IMR-90 (cell line): ENCODE data around the gene RFX1. TPM values are rescaled to one million over a fixed set of nuclear protein-coding genes. Genes with fewer than 3 reads are reported as not detected.
"Not testable (repeated sequence)": the region's sequence is repeated elsewhere in the genome, so short reads cannot be mapped to it uniquely, and the experiment has no call there.

Source experiments
- ATAC-seq: fragments of 200-7000 bp; cut with Tn5 transposase; 2 replicates; pipeline ENCODE4 v1.9.1; 2020; ENCODE audit warnings: low read depth, mild to moderate bottlenecking, moderate library complexity
- BruUV-seq: library from RNA; stranded (reverse); fragments of 400-500 nt; replicated peaks from 2 replicates; lab custom pipeline; 2021; lab: Mats Ljungman, UMichigan
- CTCF ChIA-PET: fragments of 300-600 bp; formaldehyde crosslinking; extraction: SDS; loops from one replicate; lab custom pipeline; 2021; ENCODE audit warnings: antibody characterized with exemption; lab: Yijun Ruan, JAX
- POLR2A ChIA-PET: fragments of 300-600 bp; sonication (Branson Sonifier 250); formaldehyde crosslinking; loops from one replicate; lab custom pipeline; 2022; ENCODE audit warnings: antibody characterized with exemption; ENCODE audit not compliant: unreplicated experiment; lab: Charles Lee
- DNase-seq: peaks from one replicate; pipeline ENCODE4 v3.0.0; 2013
- H2AFZ ChIP-seq: replicated peaks from 2 replicates; pipeline ENCODE3; 2013; ENCODE audit warnings: low read length, mild to moderate bottlenecking; ENCODE audit not compliant: poor library complexity
- H2AK5ac ChIP-seq: 2 replicates; pipeline ENCODE4 v1.6.1; 2013; ENCODE audit warnings: low read depth, low read length, inconsistent platforms
- H2AK9ac ChIP-seq: replicated peaks from 2 replicates; pipeline ENCODE3; 2013; ENCODE audit warnings: mild to moderate bottlenecking, low read depth, low read length, moderate library complexity; ENCODE audit not compliant: poor library complexity
- H2BK120ac ChIP-seq: 2 replicates; pipeline ENCODE4 v1.6.1; 2013; ENCODE audit warnings: low read depth, low read length, inconsistent platforms
- H2BK15ac ChIP-seq: 3 replicates; pipeline ENCODE4 v1.6.1; 2013; ENCODE audit warnings: low read depth, low read length, inconsistent platforms
- H2BK20ac ChIP-seq: 2 replicates; pipeline ENCODE4 v1.6.1; 2013; ENCODE audit warnings: low read depth, mild to moderate bottlenecking, inconsistent platforms, low read length, moderate library complexity
- H2BK5ac ChIP-seq: 2 replicates; pipeline ENCODE4 v1.6.1; 2013; ENCODE audit warnings: mild to moderate bottlenecking, low read depth, low read length, inconsistent platforms; ENCODE audit not compliant: poor library complexity, severe bottlenecking
- H3K14ac ChIP-seq: replicated peaks from 2 replicates; pipeline ENCODE4 v1.6.1; 2013; ENCODE audit warnings: low read depth, low read length, inconsistent platforms
- H3K18ac ChIP-seq: 2 replicates; pipeline ENCODE4 v1.6.1; 2013; ENCODE audit warnings: low read depth, low read length, control low read depth
- H3K23ac ChIP-seq: 2 replicates; pipeline ENCODE4 v1.6.1; 2013; ENCODE audit warnings: low read depth, low read length, inconsistent platforms
- H3K27ac ChIP-seq: 2 replicates; pipeline ENCODE4 v1.5.1; 2013; ENCODE audit warnings: mild to moderate bottlenecking, control low read depth, low read length; ENCODE audit not compliant: insufficient read depth
- H3K27me3 ChIP-seq: 2 replicates; pipeline ENCODE4 v1.6.1; 2013; ENCODE audit warnings: low read length; ENCODE audit not compliant: control insufficient read depth, insufficient read depth
- H3K36me3 ChIP-seq: 2 replicates; pipeline ENCODE4 v1.6.1; 2013; ENCODE audit warnings: low read length, mixed read lengths; ENCODE audit not compliant: control insufficient read depth, insufficient read depth
- H3K4ac ChIP-seq: 2 replicates; pipeline ENCODE4 v1.6.1; 2013; ENCODE audit warnings: low read depth, low read length, inconsistent platforms
- H3K4me1 ChIP-seq: 2 replicates; pipeline ENCODE4 v1.6.1; 2013; ENCODE audit warnings: low read length, mixed read lengths; ENCODE audit not compliant: control insufficient read depth, insufficient read depth
- H3K4me2 ChIP-seq: 2 replicates; pipeline ENCODE4 v1.6.1; 2013; ENCODE audit warnings: low read depth, mild to moderate bottlenecking, control low read depth, low read length, moderate library complexity
- H3K4me3 ChIP-seq: 2 replicates; pipeline ENCODE4 v1.5.1; 2013; ENCODE audit warnings: low read depth, mild to moderate bottlenecking, control low read depth, low read length, moderate library complexity; ENCODE audit not compliant: insufficient read depth
- H3K56ac ChIP-seq: 2 replicates; pipeline ENCODE4 v1.6.1; 2013; ENCODE audit warnings: low read length, inconsistent platforms; ENCODE audit not compliant: insufficient read depth; ENCODE audit errors: extremely low read depth
- H3K79me1 ChIP-seq, 2 experiments: 2 replicates each; pipeline ENCODE4 v1.6.1; 2013; ENCODE audit warnings: low read length in 2 of 2, inconsistent platforms in 1 of 2, low read depth in 1 of 2
- H3K9ac ChIP-seq: 2 replicates; pipeline ENCODE4 v1.6.1; 2013; ENCODE audit warnings: low read depth, low read length, control low read depth
- H3K9me1 ChIP-seq: 2 replicates; pipeline ENCODE4 v1.6.1; 2013; ENCODE audit warnings: low read length, inconsistent platforms; ENCODE audit not compliant: insufficient read depth
- H3K9me3 ChIP-seq: 2 replicates; pipeline ENCODE4 v1.6.1; 2013; ENCODE audit warnings: low read length; ENCODE audit not compliant: control insufficient read depth, insufficient read depth
- H4K20me1 ChIP-seq: 2 replicates; pipeline ENCODE4 v1.6.1; 2013; ENCODE audit warnings: low read length, inconsistent platforms; ENCODE audit not compliant: insufficient read depth
- H4K5ac ChIP-seq: 2 replicates; pipeline ENCODE4 v1.6.1; 2013; ENCODE audit warnings: mild to moderate bottlenecking, low read depth, low read length, control low read depth
- H4K8ac ChIP-seq, 2 experiments: 2 replicates each; pipeline ENCODE4 v1.6.1; 2013; ENCODE audit warnings: low read depth in 2 of 2, low read length in 2 of 2, control low read depth in 1 of 2, inconsistent platforms in 1 of 2
- H4K91ac ChIP-seq: 2 replicates; pipeline ENCODE4 v1.6.1; 2013; ENCODE audit warnings: low read depth, low read length, inconsistent platforms; ENCODE audit not compliant: insufficient read depth
- WGBS, 2 experiments: methylation state at CpG; one replicate each; pipeline versions ENCODE4 v1.1.5 to v1.1.7; 2013; ENCODE audit warnings: missing lambda C conversion rate in 2 of 2; ENCODE audit not compliant: insufficient read length in 1 of 2; ENCODE audit errors: extremely low coverage in 2 of 2; 5-methylcytosine and 5-hydroxymethylcytosine counted together
- dilution Hi-C: fragments of 300-500 bp; cut with HindIII; formaldehyde crosslinking; loops from one replicate; pipeline ENCODE4 v1.14.3; 2018; ENCODE audit warnings: low sequenced_read_pairs; ENCODE audit not compliant: unreplicated experiment
- in situ Hi-C: fragments of 300-500 bp; cut with MboI; formaldehyde crosslinking; loops from 3 replicates; pipeline ENCODE4 v1.14.3; 2019; ENCODE audit warnings: low sequenced_read_pairs, inconsistent platforms, mixed read lengths
- intact Hi-C: fragments of 100-400 bp; cut with micrococcal nuclease; formaldehyde crosslinking; loops from 2 replicates; pipeline ENCODE4 v1.10.0; 2022
- polyA plus RNA-seq, 3 experiments: library from polyadenylated mRNA; depleted of rRNA; stranded (reverse); fragments of >200 nt; gene quantifications; 2 replicates each; pipeline ENCODE4 v1.2.3, GENCODE V29; 2012; ENCODE audit warnings: low replicate concordance in 1 of 3
- total RNA-seq: library from RNA; depleted of rRNA; stranded (reverse); fragments of >200 nt; gene quantifications from 2 replicates; pipeline ENCODE4 v1.2.3, GENCODE V29; 2012

Gene RFX1
- total and polyA plus RNA-seq, 2 of the 4 experiments (the other 2 are of a cell fraction): 0.36 to 3.1 TPM

DNA sequence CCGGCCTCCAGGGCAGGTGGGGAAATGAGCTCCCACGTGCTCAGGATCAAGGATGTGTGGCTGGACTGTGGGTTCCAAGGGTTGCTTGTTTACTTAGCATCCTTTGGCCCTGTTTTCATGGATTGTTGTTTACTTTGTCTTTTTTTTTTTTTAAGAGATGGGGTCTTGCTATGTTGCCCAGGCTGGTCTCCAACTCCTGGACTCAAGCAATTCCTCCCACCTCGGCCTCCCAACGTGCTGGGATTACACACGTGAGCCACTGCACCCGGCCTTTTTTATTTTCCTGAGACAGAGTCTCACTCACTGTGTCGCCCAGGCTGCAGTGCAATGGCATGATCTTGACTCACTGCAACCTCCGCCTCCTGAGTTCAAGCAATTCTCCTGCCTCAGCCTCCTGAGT lies 38.9 kb downstream of the RFX1 start:
- H3K4me2 ChIP-seq, H4K20me1 ChIP-seq, dilution Hi-C loops, in situ Hi-C loops, H2BK5ac ChIP-seq, H2AK5ac ChIP-seq, H4K5ac ChIP-seq, H3K14ac ChIP-seq, H3K79me1 ChIP-seq, ATAC-seq, H3K56ac ChIP-seq, H2AFZ ChIP-seq, H3K4me3 ChIP-seq, H3K9me1 ChIP-seq, H3K9me3 ChIP-seq, H2AK9ac ChIP-seq, intact Hi-C loops, H2BK120ac ChIP-seq, H4K8ac ChIP-seq, H3K27ac ChIP-seq, H3K27me3 ChIP-seq, H3K4ac ChIP-seq, CTCF ChIA-PET, H2BK15ac ChIP-seq, H4K91ac ChIP-seq, H3K23ac ChIP-seq, H3K18ac ChIP-seq, H3K9ac ChIP-seq, POLR2A ChIA-PET, H2BK20ac ChIP-seq, DNase-seq, H3K4me1 ChIP-seq, BruUV-seq: not testable (repeated sequence)
- peaks cover 27% of the 10 kb centered on the region; the same call in 1 of the 2 replicates for H3K36me3 ChIP-seq
- WGBS, 2 experiments: 100% methylated on average over 1 of the region's 8 CpGs; no CpG with 5 or more reads in 1 of the 2 experiments
